ENCODE results near the gene TUBB3.
"Not testable (repeated sequence)": the region's sequence is repeated elsewhere in the genome, so short reads cannot be mapped to it uniquely, and the experiment has no call there.

TUBB3 gene

DNA sequence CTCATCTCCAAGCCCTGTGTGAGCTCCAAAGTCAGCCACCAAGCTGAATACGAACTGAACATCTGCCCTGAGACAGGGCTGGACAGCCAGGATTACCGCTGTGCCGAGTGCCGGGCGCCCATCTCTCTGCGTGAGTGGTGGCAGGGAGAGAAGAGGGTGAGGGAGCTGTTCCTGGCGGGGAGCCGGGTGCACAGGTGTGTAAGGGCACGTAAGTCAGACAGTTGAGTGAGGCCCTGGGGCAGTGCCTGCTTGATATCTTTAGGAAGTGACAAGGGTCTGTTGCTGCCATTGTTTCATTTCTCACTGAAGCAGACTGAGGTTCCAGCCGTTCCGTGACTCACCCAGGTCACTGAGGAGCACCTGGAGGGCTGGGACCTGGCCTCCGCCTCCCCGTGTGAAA lies 37.8 kb downstream of the TUBB3 start:
- TF ChIP-seq, protein P1, sequence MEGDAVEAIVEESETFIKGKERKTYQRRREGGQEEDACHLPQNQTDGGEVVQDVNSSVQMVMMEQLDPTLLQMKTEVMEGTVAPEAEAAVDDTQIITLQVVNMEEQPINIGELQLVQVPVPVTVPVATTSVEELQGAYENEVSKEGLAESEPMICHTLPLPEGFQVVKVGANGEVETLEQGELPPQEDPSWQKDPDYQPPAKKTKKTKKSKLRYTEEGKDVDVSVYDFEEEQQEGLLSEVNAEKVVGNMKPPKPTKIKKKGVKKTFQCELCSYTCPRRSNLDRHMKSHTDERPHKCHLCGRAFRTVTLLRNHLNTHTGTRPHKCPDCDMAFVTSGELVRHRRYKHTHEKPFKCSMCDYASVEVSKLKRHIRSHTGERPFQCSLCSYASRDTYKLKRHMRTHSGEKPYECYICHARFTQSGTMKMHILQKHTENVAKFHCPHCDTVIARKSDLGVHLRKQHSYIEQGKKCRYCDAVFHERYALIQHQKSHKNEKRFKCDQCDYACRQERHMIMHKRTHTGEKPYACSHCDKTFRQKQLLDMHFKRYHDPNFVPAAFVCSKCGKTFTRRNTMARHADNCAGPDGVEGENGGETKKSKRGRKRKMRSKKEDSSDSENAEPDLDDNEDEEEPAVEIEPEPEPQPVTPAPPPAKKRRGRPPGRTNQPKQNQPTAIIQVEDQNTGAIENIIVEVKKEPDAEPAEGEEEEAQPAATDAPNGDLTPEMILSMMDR (IDR thresholded peaks at IDR 0.05; ENCODE audit: control insufficient read depth, extremely low read depth, insufficient read depth): no peak
- H3K4me3 ChIP-seq (ENCODE audit: low read depth, low read length): no peak overlapping the region
- no peak for DNase-seq (ENCODE audit: low read depth)

DNA sequence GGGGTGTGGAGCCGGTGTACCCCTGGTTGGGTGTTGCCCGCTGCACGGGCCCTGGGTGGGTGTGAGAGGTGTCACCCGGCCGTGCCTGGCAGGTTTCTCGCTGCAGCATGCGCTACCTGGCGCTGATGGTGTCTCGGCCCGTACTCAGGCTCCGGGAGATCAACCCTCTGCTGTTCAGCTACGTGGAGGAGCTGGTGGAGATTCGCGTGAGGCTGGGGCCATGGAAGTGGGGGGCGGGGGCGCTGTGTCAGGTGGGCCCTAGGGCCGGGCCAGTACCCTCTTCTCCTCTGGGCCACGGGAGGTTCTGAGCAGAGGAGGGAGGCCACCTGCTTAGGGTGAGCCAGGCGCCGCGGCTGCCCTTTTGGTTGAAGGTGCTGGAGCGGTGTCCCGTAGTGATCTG lies 38.8 kb downstream of the TUBB3 start:
- TF ChIP-seq, protein P1 (IDR thresholded peaks at IDR 0.05; ENCODE audit: control insufficient read depth, extremely low read depth, insufficient read depth): no peak
- no peak overlapping the region for H3K4me3 ChIP-seq (ENCODE audit: low read depth, low read length)
- no peak for DNase-seq (ENCODE audit: low read depth)

DNA sequence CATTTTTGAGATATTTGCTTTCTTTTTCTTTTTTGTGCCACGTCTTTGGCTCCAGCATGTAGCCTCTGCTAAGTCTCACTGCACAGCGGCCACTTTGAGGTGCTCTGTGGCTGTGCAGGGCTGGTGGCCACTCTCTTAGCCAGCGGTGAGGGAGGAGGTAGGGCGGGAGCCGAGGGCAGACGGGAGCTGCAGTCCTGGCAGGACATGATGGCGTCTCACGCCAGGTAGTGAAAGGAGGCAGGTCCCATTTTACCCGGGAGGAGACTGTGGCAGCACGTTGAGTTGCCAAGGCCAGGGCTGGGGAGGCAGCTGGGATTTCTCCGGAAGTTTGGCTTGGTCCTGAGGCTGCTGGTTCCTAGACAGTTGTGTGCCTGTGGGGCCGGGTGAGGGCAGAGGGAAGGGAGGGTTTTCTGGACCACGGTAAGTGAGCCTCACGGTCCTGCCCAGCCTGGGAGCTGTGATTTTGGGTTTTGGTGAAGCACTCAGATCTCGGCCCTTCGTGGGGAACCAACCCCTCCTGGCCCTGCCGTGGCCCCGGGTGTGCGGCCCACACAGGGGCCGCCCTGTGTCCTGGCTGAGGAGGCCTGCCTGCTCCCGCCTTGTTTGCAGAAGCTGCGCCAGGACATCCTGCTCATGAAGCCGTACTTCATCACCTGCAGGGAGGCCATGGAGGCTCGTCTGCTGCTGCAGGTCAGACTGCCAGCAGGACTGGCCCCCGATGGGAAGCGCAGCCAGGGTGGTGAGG lies 39.8 kb downstream of the TUBB3 start:
- H3K4me3 ChIP-seq (ENCODE audit: low read depth, low read length): no peak overlapping the region
- TF ChIP-seq, protein P1 (IDR thresholded peaks at IDR 0.05; ENCODE audit: control insufficient read depth, extremely low read depth, insufficient read depth): no peak
- DNase-seq (ENCODE audit: low read depth): no peak

DNA sequence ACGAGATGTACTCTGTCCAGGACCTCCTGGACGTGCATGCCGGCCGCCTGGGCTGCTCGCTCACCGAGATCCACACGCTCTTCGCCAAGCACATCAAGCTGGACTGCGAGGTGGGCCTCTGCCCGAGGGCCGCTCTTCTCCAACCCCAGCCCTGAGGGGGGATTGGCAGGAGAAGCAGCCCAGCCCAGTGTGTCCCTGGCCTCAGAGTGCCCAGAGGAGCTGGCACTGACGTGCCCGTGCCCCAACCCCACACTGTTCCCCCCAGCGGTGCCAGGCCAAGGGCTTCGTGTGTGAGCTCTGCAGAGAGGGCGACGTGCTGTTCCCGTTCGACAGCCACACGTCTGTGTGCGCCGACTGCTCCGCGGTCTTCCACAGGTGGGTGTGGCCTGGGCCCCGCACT lies 41.1 kb downstream of the TUBB3 start:
- H3K4me3 ChIP-seq (ENCODE audit: low read depth, low read length): no peak overlapping the region
- DNase-seq (ENCODE audit: low read depth): no peak
- TF ChIP-seq, protein P1 (IDR thresholded peaks at IDR 0.05; ENCODE audit: control insufficient read depth, extremely low read depth, insufficient read depth): no peak

DNA sequence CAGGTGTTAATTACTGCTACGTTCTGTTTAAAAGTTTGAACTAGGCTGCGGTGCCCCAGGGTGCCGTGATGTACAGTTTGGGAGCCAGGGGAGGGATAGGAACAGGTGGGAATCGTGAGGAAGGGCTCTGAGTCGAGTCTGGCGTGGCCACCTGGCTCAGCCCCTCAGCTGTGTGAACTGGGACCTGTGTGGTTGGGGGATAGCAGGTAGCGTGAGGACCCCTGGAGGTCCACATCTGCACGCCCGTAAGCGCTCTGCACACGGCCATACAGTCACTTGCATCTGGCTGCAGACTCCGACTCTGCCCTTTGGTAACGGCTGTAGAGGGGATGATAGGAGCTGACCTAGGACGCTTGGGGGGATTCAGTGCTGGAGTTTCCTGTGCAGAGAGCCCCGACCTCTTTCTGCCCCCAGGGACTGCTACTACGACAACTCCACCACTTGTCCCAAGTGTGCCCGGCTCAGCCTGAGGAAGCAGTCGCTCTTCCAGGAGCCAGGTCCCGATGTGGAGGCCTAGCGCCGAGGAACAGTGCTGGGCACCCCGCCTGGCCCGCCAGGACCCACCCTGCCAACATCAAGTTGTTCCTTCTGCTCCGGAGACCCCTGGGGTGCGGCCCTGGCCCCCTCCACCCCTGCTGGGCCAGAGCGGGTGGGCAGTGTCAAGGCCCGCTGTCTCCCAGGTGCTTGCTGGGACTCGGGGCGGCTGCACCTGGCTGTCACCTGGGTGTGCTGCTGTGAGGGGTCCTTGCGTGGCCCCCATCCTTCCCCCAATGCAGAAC lies 42.5 kb downstream of the TUBB3 start:
- DNase-seq (ENCODE audit: low read depth): no peak
- no peak overlapping the region for H3K4me3 ChIP-seq (ENCODE audit: low read depth, low read length)
- TF ChIP-seq, protein P1 (IDR thresholded peaks at IDR 0.05; ENCODE audit: control insufficient read depth, extremely low read depth, insufficient read depth): no peak

DNA sequence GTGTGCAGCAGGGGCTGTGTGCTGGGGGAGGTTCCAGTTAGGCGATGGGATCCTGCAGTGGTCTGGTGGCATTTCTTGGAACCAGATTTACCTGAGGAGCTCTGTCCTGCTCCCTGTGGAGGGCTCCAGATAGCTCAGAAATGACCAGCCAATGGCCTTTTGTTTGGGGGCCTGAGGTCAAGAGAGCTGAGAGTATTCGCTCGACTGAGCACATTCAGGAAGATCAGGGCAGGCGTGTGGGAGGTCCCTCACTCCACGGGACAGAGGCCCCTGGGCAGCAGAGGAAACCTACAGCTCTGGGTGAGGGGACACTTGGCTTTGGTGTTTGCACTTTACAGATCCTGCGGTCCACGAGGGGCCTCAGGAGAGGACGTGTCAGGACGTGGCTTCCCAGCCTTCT lies 43.6 kb downstream of the TUBB3 start:
- TF ChIP-seq, protein P1 (IDR thresholded peaks at IDR 0.05; ENCODE audit: control insufficient read depth, extremely low read depth, insufficient read depth): no peak
- no peak overlapping the region for H3K4me3 ChIP-seq (ENCODE audit: low read depth, low read length)
- DNase-seq (ENCODE audit: low read depth): no peak

DNA sequence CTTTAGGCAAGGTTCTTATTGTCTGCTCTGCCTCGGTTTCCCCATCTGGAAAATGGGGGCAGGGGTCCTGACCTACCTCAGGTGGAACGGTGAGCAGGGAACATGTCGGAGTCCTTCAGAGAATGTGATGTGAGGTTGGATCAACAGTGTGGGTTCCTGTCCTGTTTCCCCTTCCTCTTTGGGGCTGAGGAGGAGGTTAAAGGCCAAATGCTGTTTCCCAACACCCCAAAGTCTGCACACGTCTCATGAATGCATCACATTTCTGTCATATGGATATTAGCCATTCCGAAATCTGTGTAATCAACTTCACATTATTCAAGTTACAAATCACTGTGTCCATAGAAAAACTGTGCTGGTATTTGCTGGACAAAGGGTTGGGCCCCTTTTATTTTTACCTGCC lies 44.3 kb downstream of the TUBB3 start:
- not testable (repeated sequence) for H3K4me3 ChIP-seq (ENCODE audit: low read depth, low read length); DNase-seq (ENCODE audit: low read depth)

DNA sequence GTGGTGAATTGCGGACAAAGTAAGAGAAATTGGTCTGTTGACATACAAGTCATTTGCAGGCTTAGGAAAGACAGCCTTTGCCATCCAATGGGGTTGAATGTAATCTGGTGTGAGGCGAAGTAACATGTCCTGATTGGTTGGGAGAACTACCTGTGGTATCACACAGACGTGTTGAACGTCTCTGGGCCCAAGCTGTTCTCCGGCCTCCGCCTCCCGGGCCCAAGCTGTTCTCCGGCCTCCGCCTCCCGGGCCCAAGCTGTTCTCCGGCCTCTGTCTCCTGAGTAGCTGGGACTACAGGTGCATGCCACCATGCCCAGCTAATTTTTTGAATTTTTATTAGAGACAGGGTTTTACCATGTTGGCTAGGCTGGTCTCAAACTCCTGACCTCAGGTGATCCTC lies 44.9 kb downstream of the TUBB3 start:
- H3K4me3 ChIP-seq (ENCODE audit: low read depth, low read length); DNase-seq (ENCODE audit: low read depth): not testable (repeated sequence)
